ENCODE measurements around the gene AKR1C8.
"Not testable (repeated sequence)": the region's sequence is repeated elsewhere in the genome, so short reads cannot be mapped to it uniquely, and the experiment has no call there.

The AKR1C8 gene

DNA sequence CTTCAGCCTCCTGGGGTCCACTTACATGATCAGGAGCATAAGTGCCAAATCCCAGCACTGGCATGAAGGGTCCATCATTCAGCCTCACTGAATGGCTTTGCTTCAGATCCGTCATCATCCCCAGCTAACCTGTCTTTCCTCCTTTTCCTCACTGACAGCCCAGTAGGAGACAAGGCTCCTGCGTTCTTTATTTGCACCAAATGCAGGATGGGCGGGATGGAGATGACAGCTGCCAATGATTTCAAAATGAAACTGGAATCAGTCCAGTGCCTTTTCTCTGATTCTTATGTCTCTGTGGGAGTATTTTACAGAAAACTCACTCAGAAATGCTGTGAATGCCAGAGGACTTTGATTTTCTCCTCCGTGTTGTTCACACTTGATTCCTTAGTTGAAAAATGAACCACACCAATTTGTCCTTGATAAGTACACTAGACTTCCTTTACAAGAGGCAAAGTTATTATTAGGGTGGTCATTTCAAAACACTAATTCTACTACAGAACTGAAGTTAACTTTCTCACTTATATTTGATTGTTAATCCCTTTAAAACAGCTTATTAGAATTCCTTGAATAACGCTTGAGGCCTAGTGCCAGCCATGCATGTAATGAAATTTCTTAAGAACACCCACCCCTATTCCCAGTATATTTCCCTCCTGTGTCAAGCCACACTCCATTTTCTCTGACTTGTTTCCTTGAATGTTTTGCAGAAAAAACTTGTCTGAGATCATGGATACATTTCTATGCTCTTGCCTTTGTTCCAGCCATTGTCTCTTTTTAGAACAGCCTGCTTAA, at the start of gene AKR1C8:
TSS of gene AKR1C8 (minus strand) at position 164 of the 789 bp plus-strand sequence. CDS start at position 118, 46 bp downstream.
- Histone ChIP-seq H2AFZ (ENCODE audit: low read depth, low read length) (peak within 1 kb of the TSS; percentile 7), H3K9me3 (ENCODE audit: low read length) (no peaks in the 10 kb centered on the region), H3K4me1 (ENCODE audit: insufficient read depth, low read length) (no peaks in the 10 kb centered on the region), H3K4me3 (ENCODE audit: low read length) (no peak within 1 kb of the TSS), H3K36me3 (ENCODE audit: insufficient read depth, low read length) (no peaks in the 10 kb centered on the region), H3K27me3 (ENCODE audit: insufficient read depth, low read length) (no peaks in the 10 kb centered on the region)

DNA sequence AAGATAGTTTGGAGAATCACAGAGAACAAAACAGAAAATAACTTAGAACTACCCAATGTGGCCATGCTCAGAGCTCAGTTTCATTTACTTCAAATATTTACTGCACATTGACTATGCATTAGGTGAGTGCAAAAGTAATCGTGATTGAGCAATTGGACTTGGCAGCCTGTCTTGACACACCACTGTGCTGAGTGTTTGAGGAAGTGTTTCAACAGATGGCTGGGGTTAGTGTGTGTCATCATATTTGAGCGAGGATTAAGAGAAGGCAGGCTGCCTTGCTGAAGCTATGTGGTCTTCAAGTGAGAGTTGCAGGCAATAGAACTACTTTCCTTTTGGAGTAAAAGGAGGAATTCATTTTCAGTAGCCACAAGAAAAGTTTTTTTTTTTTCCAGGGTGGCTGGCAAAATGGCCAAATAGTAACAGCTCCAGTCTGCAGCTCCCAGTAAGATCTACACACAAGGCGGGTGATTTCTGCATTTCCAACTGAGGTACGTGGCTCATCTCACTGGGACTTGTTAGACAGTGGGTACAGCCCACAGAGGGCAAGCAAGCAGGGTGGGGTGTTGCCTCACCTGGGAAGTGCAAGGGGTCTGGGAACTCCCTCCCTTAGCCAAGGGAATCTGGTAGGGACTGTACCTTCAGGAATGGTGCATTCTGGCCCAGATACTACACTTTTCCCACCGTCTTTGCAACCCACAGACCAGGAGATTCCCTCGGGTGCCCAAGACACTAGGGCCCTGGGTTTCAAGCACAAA, 49.3 kb upstream of the AKR1C8 start:
- Histone ChIP-seq H3K27me3 (ENCODE audit: insufficient read depth, low read length) (no peaks in the 10 kb centered on the region), H3K4me3 (ENCODE audit: low read length) (no peak overlapping the region), H3K4me1 (ENCODE audit: insufficient read depth, low read length) (no peaks in the 10 kb centered on the region), H2AFZ (ENCODE audit: low read depth, low read length) (no peak overlapping the region), H3K9me3 (ENCODE audit: low read length) (no peaks in the 10 kb centered on the region), H3K36me3 (ENCODE audit: insufficient read depth, low read length) (no peaks in the 10 kb centered on the region)

DNA sequence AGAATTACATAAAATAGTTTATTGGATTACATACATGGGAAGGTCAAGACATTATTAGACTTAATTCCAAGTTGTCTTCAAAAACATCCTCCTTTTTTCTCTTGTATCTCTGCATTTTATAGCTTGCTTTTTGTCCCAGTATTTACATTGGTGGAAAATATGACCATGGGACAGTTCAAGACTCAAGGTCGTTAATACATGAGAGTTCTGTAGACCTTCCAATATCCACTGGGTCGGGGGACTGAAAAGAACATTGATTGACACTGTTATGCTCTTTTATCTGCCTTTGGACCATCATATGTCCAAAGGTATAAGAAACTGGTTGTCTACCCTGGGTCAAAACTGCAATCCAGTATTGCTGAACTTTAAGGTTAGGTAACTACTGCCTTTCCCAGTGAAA, 48.4 kb upstream of the AKR1C8 start:
- no peaks in the 10 kb centered on the region for H3K4me1 ChIP-seq (ENCODE audit: insufficient read depth, low read length)
- no peak overlapping the region for H2AFZ ChIP-seq (ENCODE audit: low read depth, low read length)
- no peaks in the 10 kb centered on the region for H3K9me3 ChIP-seq (ENCODE audit: low read length)
- no peaks in the 10 kb centered on the region for H3K36me3 ChIP-seq (ENCODE audit: insufficient read depth, low read length)
- H3K27me3 ChIP-seq (ENCODE audit: insufficient read depth, low read length): no peaks in the 10 kb centered on the region
- no peak overlapping the region for H3K4me3 ChIP-seq (ENCODE audit: low read length)

DNA sequence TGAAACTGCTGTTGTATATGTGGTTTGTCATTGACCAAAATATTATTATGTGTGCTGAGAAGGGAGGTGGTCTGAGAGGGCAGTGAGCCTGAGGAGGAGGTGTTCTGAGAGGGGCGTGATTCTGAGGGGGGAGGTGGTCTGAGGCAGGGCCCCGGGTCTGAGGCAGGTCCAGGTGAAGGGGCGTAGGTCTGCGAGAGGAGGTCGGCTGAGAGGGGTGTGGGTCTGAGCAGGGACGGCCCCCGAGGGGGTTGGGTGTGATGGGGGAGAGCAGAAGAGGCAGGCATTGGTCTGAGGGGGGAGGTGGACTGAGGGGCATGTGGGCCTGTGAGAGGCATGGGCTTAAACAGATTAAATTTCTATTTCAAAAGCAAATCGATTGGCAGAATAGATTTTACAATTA, 44.1 kb upstream of the AKR1C8 start:
- Histone ChIP-seq H3K36me3 (ENCODE audit: insufficient read depth, low read length) (no peaks in the 10 kb centered on the region), H3K9me3 (ENCODE audit: low read length) (no peaks in the 10 kb centered on the region), H3K4me1 (ENCODE audit: insufficient read depth, low read length) (no peaks in the 10 kb centered on the region), H3K27me3 (ENCODE audit: insufficient read depth, low read length) (no peaks in the 10 kb centered on the region), H3K4me3 (ENCODE audit: low read length) (no peak overlapping the region), H2AFZ (ENCODE audit: low read depth, low read length) (no peak overlapping the region)

- H3K4me3 ChIP-seq (ENCODE audit: low read length); H3K4me1 ChIP-seq (ENCODE audit: insufficient read depth, low read length); H3K9me3 ChIP-seq (ENCODE audit: low read length); H2AFZ ChIP-seq (ENCODE audit: low read depth, low read length); H3K27me3 ChIP-seq (ENCODE audit: insufficient read depth, low read length); H3K36me3 ChIP-seq (ENCODE audit: insufficient read depth, low read length): not testable (repeated sequence)
These were observed 38.0 kb upstream of the AKR1C8 start for GRCh38 chr10:5222942-5223341.

DNA sequence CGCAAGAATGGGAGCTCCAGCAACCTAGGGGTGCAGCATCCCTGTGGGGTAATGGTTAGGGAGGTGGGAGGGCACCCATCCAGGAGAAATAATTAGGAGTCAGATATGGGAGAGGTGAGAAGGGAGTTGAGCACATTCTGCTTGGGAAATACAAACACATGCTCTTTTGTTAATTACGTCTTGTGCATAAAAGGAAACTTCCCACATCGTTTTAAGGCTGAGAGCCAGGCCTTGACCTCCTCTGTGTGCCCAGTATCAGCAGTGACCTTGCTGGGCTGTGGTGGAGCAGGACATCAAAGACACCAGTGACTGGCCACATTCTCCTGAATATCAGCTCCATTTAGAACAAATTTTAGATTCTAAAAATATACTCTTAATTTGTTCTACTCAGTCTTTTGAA, 34.3 kb upstream of the AKR1C8 start:
- Histone ChIP-seq H3K4me3 (ENCODE audit: low read length) (no peak overlapping the region), H2AFZ (ENCODE audit: low read depth, low read length) (no peak overlapping the region), H3K36me3 (ENCODE audit: insufficient read depth, low read length) (no peaks in the 10 kb centered on the region), H3K27me3 (ENCODE audit: insufficient read depth, low read length) (no peaks in the 10 kb centered on the region), H3K9me3 (ENCODE audit: low read length) (no peaks in the 10 kb centered on the region), H3K4me1 (ENCODE audit: insufficient read depth, low read length) (no peaks in the 10 kb centered on the region)

DNA sequence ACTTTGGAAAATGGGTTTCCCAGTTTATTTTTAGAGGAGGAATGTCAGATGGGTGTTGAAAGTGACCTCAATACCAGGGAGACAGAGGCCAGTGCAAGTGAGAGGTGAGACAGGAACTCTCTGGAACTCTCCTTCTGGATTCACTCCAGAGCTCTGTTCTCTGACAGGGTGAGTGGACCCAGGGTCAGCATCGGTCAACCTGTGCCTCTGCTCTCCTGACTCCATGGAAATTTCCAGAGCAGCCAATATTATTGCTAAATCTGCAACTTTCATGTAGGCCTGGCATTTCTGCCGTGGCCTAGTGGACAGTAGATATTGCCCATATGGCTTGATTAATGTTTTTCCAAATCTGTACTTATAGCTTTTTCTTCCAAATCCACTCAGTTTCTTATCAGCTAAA, 31.9 kb upstream of the AKR1C8 start:
- Histone ChIP-seq H3K36me3 (ENCODE audit: insufficient read depth, low read length) (no peaks in the 10 kb centered on the region), H3K9me3 (ENCODE audit: low read length) (no peaks in the 10 kb centered on the region), H3K4me3 (ENCODE audit: low read length) (no peak overlapping the region), H2AFZ (ENCODE audit: low read depth, low read length) (no peak overlapping the region), H3K27me3 (ENCODE audit: insufficient read depth, low read length) (no peaks in the 10 kb centered on the region), H3K4me1 (ENCODE audit: insufficient read depth, low read length) (no peaks in the 10 kb centered on the region)

GRCh38 chr10:5211696-5212536, 27.0 kb upstream of the AKR1C8 start:
- Histone ChIP-seq H2AFZ (ENCODE audit: low read depth, low read length) (no peak overlapping the region), H3K9me3 (ENCODE audit: low read length) (no peaks in the 10 kb centered on the region), H3K4me3 (ENCODE audit: low read length) (no peak overlapping the region), H3K36me3 (ENCODE audit: insufficient read depth, low read length) (no peaks in the 10 kb centered on the region), H3K4me1 (ENCODE audit: insufficient read depth, low read length) (no peaks in the 10 kb centered on the region), H3K27me3 (ENCODE audit: insufficient read depth, low read length) (no peaks in the 10 kb centered on the region)

GRCh38 chr10:5210261-5210660, 25.3 kb upstream of the AKR1C8 start:
- not testable (repeated sequence) for H2AFZ ChIP-seq (ENCODE audit: low read depth, low read length); H3K4me3 ChIP-seq (ENCODE audit: low read length); H3K4me1 ChIP-seq (ENCODE audit: insufficient read depth, low read length); H3K27me3 ChIP-seq (ENCODE audit: insufficient read depth, low read length); H3K36me3 ChIP-seq (ENCODE audit: insufficient read depth, low read length); H3K9me3 ChIP-seq (ENCODE audit: low read length)

DNA sequence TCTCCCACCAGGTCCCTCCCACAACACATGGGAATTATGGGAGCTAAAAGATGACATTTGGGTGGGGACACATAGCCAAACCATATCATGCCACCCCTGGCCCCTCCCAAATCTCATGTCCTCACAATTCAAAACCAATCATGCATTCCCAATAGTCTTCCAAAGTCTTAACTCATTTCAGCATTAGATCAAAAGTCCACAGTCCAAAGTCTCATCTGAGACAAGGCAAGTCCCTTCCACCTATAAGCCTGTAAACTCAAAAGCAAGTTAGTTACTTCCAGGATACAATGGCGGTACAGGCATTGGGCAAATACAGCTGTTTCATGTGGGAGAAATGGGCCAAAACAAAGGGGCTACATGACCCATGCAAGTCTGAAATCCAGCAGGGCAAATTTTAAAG, 24.8 kb upstream of the AKR1C8 start:
- H2AFZ ChIP-seq (ENCODE audit: low read depth, low read length); H3K4me1 ChIP-seq (ENCODE audit: insufficient read depth, low read length); H3K36me3 ChIP-seq (ENCODE audit: insufficient read depth, low read length); H3K4me3 ChIP-seq (ENCODE audit: low read length); H3K27me3 ChIP-seq (ENCODE audit: insufficient read depth, low read length); H3K9me3 ChIP-seq (ENCODE audit: low read length): not testable (repeated sequence)

DNA sequence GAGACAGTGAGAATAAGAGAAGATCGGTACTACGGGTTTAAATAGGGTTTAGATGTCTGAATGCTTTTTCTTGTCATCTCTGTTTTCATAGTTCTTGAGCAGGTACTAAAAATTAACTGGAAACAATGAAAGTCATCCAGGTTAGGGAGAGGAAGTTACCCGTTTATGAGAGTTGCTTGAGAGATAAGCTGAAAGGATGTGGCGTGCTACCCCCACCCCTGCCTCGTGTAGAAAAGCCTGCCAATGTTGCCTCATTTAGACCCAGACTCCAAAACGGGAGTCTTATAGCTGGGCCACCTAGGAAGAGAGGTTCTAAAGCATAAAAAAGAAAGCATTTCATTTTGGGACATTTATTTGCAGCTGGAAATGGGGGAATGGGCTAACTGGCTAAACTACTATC, 21.8 kb upstream of the AKR1C8 start:
- no peaks in the 10 kb centered on the region for H3K9me3 ChIP-seq (ENCODE audit: low read length)
- H3K4me1 ChIP-seq (ENCODE audit: insufficient read depth, low read length): no peaks in the 10 kb centered on the region
- H3K36me3 ChIP-seq (ENCODE audit: insufficient read depth, low read length): no peaks in the 10 kb centered on the region
- no peak overlapping the region for H2AFZ ChIP-seq (ENCODE audit: low read depth, low read length)
- no peak overlapping the region for H3K4me3 ChIP-seq (ENCODE audit: low read length)
- no peaks in the 10 kb centered on the region for H3K27me3 ChIP-seq (ENCODE audit: insufficient read depth, low read length)

DNA sequence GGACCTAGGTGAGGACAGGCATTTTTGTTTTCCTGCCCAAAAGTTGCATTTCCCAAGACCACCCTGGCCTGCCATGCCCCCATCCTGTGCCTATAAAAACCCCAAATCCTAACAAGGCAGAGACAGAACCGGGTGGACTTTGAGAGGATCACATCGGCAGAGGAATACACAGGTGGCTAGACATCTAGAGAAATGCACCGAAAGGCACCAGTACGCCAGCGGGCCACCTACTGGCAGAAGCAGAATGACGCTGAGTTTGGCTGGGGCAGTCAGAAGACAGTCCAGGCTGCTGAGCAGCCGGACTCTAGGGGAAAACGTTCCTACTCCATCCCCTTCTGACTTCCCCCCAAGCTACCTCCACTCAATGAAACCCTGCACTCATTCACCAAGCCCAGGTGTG, 14.4 kb upstream of the AKR1C8 start:
- Histone ChIP-seq H2AFZ (ENCODE audit: low read depth, low read length) (no peak overlapping the region), H3K27me3 (ENCODE audit: insufficient read depth, low read length) (no peaks in the 10 kb centered on the region), H3K4me3 (ENCODE audit: low read length) (no peak overlapping the region), H3K9me3 (ENCODE audit: low read length) (no peaks in the 10 kb centered on the region), H3K4me1 (ENCODE audit: insufficient read depth, low read length) (no peaks in the 10 kb centered on the region), H3K36me3 (ENCODE audit: insufficient read depth, low read length) (no peaks in the 10 kb centered on the region)

DNA sequence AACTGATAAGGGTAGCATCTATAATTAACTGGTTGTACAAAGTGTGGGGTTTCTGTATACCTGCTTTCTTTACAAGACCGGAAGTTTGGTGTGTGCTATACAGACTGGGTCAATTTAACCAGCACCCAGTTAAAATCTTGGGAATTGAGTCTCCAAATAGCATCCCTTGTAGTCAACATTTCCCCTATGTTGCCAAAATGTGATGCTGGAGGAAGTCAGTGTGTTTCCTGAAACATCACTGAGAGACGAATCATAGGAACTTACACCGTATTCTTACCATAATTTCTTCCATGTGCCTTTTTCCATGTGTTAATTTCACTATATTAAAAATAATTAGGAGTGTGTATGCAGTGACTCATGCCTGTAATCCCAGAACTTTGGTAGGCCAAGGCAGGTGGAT, 13.4 kb upstream of the AKR1C8 start:
- Histone ChIP-seq H3K36me3 (ENCODE audit: insufficient read depth, low read length) (no peaks in the 10 kb centered on the region), H3K4me1 (ENCODE audit: insufficient read depth, low read length) (no peaks in the 10 kb centered on the region), H2AFZ (ENCODE audit: low read depth, low read length) (no peak overlapping the region), H3K4me3 (ENCODE audit: low read length) (no peak overlapping the region), H3K27me3 (ENCODE audit: insufficient read depth, low read length) (no peaks in the 10 kb centered on the region), H3K9me3 (ENCODE audit: low read length) (no peaks in the 10 kb centered on the region)

All from neuron (in vitro differentiated cells).